Measurements from ENCODE around the gene TTC9B.

The TTC9B gene

DNA sequence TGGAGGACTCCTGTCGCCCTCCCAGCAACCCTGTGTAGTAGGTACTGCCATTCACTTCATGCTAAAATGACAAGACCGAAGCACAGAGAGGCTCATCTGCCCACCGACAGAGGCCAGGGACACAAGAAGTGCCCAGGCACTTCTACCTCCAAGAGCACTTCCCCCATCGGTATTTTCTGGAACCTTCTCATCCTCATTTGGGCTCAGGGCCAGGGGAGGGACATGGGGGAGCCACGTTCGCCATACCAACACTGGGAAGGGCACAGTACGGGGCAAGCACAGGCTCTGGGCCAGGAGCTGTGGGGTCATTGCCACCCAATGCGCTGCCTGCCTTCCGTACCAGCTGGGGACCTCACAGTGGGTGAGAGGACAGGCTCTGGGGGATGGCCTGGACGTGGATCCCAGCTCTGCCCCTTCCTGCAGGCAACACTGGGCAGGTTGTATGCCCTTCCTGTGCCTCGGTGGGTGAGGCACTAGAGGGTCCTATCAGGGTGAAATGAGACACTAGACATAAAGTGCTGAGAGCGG is 29.6 kb upstream of the TTC9B start:
- Histone ChIP-seq H3K79me2 (ENCODE audit: control insufficient read depth, insufficient read depth, low read length, unreplicated experiment) (no peaks in the 10 kb centered on the region), H3K36me3 (ENCODE audit: insufficient read depth, low read length) (no peaks in the 10 kb centered on the region), H3K27ac (ENCODE audit: low read depth, low read length) (no peak overlapping the region), H2AFZ (ENCODE audit: low read length, unreplicated experiment) (no peak overlapping the region), H3K4me1 (ENCODE audit: control insufficient read depth, insufficient read depth, low read length, unreplicated experiment) (no peaks in the 10 kb centered on the region), H3K4me3 (ENCODE audit: low read depth, low read length) (no peak overlapping the region), H3K27me3 (ENCODE audit: insufficient read depth, low read length) (no peaks in the 10 kb centered on the region)

DNA sequence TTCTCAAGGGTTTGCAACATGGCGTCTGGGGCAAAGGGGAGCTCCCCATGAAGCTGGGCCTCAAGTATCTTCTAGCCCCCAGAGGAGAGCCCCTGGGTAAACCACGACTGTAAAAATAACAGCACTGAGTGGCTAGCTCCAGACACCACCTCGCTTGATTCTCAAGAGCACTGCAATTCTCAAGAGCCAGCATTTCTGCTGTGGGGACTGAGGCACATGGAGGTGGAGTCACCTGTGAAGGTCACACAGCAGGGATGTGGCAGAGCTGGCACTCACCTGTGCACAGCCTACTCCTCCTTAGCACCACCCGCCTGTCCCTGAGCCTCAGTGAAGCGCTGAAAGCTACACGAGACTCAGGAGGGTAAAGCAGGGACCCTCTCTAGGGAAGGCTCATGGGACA is 29.0 kb upstream of the TTC9B start:
- H2AFZ ChIP-seq (ENCODE audit: low read length, unreplicated experiment): no peak overlapping the region
- no peak overlapping the region for H3K27ac ChIP-seq (ENCODE audit: low read depth, low read length)
- H3K36me3 ChIP-seq (ENCODE audit: insufficient read depth, low read length): no peaks in the 10 kb centered on the region
- H3K79me2 ChIP-seq (ENCODE audit: control insufficient read depth, insufficient read depth, low read length, unreplicated experiment): no peaks in the 10 kb centered on the region
- no peak overlapping the region for H3K4me3 ChIP-seq (ENCODE audit: low read depth, low read length)
- H3K27me3 ChIP-seq (ENCODE audit: insufficient read depth, low read length): no peaks in the 10 kb centered on the region
- no peaks in the 10 kb centered on the region for H3K4me1 ChIP-seq (ENCODE audit: control insufficient read depth, insufficient read depth, low read length, unreplicated experiment)

DNA sequence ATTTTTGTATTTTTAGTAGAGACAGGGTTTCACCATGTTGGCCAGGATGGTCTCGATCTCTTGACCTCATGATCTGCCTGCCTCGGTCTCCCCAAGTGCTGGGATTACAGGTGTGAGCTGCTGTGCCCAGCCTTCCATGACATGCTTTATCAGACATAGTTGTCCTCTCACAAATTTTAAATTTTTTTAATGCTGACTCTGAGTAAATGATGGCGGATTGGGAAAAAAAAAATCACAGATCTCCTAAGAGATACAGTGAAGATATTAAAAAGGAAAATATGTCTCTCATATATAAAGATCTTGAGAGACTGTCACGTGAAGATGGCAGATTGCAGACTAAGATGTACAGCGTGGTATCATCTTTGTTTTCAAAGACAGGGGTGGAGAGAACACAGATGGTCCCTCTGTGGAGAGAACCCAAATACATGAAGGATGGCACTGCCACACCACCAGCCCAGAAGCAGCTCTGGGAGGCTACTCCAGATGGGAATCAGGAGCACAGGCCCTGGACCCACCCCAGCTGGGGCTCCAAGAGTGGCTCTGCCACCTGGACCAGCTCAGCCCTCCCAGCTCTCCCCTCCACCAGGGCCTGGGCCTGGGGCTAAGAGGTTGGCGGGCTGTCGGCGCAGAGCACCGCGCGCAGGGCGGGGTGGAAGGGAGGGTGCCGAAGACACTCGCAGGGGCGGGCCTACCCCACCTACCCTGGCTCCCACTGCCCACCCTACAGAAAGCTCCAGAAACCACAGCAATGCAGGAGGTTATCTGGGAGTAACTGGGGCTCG is 28.3 kb upstream of the TTC9B start:
- Histone ChIP-seq H3K27ac (ENCODE audit: low read depth, low read length) (no peak overlapping the region), H3K27me3 (ENCODE audit: insufficient read depth, low read length) (no peaks in the 10 kb centered on the region), H3K36me3 (ENCODE audit: insufficient read depth, low read length) (no peaks in the 10 kb centered on the region), H3K4me1 (ENCODE audit: control insufficient read depth, insufficient read depth, low read length, unreplicated experiment) (no peaks in the 10 kb centered on the region), H3K4me3 (ENCODE audit: low read depth, low read length) (no peak overlapping the region), H2AFZ (ENCODE audit: low read length, unreplicated experiment) (no peak overlapping the region), H3K79me2 (ENCODE audit: control insufficient read depth, insufficient read depth, low read length, unreplicated experiment) (no peaks in the 10 kb centered on the region)

DNA sequence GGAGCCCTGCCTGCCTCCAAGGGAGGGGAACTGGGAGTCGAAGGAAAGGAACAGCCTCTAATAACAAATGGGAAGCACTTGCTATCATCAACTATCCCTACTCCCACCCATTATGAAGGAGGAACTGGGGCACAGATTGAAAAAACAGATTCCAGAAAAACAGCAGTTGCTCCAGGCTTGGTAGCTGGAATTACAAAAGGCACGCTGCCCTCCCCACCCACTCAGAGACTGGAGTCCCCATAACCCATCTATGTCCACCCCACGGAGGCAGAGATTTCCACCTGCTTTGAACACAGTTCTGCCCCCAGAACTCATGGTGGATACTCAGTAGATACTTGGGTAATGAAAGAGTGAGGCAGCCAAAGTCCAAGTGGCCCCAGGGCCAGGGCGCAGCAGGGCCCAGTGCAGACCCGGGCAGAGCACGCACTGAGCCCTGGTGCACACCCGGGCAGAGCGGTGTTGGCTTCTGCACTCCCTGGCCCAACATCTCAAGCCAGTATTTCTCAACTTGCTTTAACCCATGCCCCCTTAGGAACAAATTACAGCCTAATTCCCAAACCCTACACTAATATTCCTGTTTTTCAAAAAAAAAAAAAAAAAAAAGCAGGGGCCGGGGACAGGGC is 27.4 kb upstream of the TTC9B start:
- no peaks in the 10 kb centered on the region for H3K4me1 ChIP-seq (ENCODE audit: control insufficient read depth, insufficient read depth, low read length, unreplicated experiment)
- H3K36me3 ChIP-seq (ENCODE audit: insufficient read depth, low read length): no peaks in the 10 kb centered on the region
- H3K27ac ChIP-seq (ENCODE audit: low read depth, low read length): no peak overlapping the region
- no peaks in the 10 kb centered on the region for H3K27me3 ChIP-seq (ENCODE audit: insufficient read depth, low read length)
- H3K4me3 ChIP-seq (ENCODE audit: low read depth, low read length): no peak overlapping the region
- H3K79me2 ChIP-seq (ENCODE audit: control insufficient read depth, insufficient read depth, low read length, unreplicated experiment): no peaks in the 10 kb centered on the region
- no peak overlapping the region for H2AFZ ChIP-seq (ENCODE audit: low read length, unreplicated experiment)

DNA sequence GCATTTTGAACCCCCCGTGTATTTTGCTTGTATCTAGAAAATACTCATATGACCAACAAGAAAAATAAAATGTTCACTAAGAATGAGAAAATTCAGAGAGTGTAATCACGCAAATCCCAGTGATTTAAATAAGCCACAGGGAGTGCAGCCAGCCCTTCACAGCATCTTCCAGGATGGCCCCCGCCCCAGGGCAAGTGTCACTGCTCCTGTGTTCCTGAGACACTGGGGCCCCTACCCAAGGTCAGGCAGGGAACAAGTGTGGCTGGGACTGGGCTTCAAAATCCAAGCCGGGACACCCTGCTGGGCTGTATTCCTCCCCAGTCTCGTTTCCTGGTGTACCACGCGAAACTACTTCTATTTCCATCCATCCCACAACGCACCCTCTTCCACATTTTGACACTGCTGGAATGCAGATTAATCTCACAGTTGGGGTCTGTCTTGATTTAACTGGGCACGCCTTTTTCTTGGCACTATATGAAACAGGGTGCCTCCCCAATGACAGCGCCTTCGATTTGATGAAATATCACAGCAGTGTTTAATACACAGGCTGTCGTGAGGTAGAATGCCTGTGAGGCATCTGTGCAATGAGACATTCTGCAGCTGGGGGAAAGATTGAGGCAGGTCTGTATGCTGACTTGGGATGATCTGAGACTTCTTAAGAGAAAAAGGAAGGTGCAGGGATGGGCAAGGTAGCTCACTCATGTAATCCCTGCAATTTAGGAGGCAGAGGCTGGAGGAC is 26.6 kb upstream of the TTC9B start:
- Histone ChIP-seq H2AFZ (ENCODE audit: low read length, unreplicated experiment) (no peak overlapping the region), H3K27ac (ENCODE audit: low read depth, low read length) (no peak overlapping the region), H3K79me2 (ENCODE audit: control insufficient read depth, insufficient read depth, low read length, unreplicated experiment) (no peaks in the 10 kb centered on the region), H3K36me3 (ENCODE audit: insufficient read depth, low read length) (no peaks in the 10 kb centered on the region), H3K4me1 (ENCODE audit: control insufficient read depth, insufficient read depth, low read length, unreplicated experiment) (no peaks in the 10 kb centered on the region), H3K27me3 (ENCODE audit: insufficient read depth, low read length) (no peaks in the 10 kb centered on the region), H3K4me3 (ENCODE audit: low read depth, low read length) (no peak overlapping the region)

GRCh38 chr19:40243181-40243580 is 25.0 kb upstream of the TTC9B start:
- no peaks in the 10 kb centered on the region for H3K4me1 ChIP-seq (ENCODE audit: control insufficient read depth, insufficient read depth, low read length, unreplicated experiment)
- no peak overlapping the region for H3K4me3 ChIP-seq (ENCODE audit: low read depth, low read length)
- no peaks in the 10 kb centered on the region for H3K27me3 ChIP-seq (ENCODE audit: insufficient read depth, low read length)
- no peak overlapping the region for H3K27ac ChIP-seq (ENCODE audit: low read depth, low read length)
- no peak overlapping the region for H2AFZ ChIP-seq (ENCODE audit: low read length, unreplicated experiment)
- H3K36me3 ChIP-seq (ENCODE audit: insufficient read depth, low read length): no peaks in the 10 kb centered on the region
- H3K79me2 ChIP-seq (ENCODE audit: control insufficient read depth, insufficient read depth, low read length, unreplicated experiment): no peaks in the 10 kb centered on the region

DNA sequence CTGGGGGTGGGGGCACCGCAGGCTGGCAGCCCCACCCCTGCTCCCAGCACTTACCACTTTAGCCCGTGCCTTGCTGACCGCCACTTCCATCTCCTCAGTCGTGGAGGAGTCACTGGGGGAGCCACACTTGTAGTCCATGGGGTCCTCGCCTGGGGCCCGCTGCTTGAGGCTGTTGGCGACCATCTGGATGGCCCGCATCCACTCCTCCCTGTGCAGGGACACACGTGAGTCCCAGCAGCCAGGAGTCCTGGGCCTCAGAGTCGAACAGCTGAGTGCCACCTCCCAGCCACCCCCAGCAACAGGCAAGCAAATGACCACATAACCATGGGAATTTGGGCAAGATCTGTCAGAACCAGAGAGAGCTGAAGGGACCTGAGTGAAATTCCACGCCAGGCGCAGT is 24.3 kb upstream of the TTC9B start:
- H3K27ac ChIP-seq (ENCODE audit: low read depth, low read length): no peak overlapping the region

GRCh38 chr19:40241809-40242384 is 23.7 kb upstream of the TTC9B start:
- H3K4me3 ChIP-seq (ENCODE audit: low read depth, low read length): no peak overlapping the region
- no peaks in the 10 kb centered on the region for H3K36me3 ChIP-seq (ENCODE audit: insufficient read depth, low read length)
- no peaks in the 10 kb centered on the region for H3K27me3 ChIP-seq (ENCODE audit: insufficient read depth, low read length)
- no peak overlapping the region for H2AFZ ChIP-seq (ENCODE audit: low read length, unreplicated experiment)
- H3K4me1 ChIP-seq (ENCODE audit: control insufficient read depth, insufficient read depth, low read length, unreplicated experiment): no peaks in the 10 kb centered on the region
- H3K79me2 ChIP-seq (ENCODE audit: control insufficient read depth, insufficient read depth, low read length, unreplicated experiment): no peaks in the 10 kb centered on the region
- no peak overlapping the region for H3K27ac ChIP-seq (ENCODE audit: low read depth, low read length)

More for the DNA sequence above, 24.3 kb upstream of the TTC9B start:
- Histone ChIP-seq H3K27me3 (ENCODE audit: insufficient read depth, low read length) (no peaks in the 10 kb centered on the region), H3K4me1 (ENCODE audit: control insufficient read depth, insufficient read depth, low read length, unreplicated experiment) (no peaks in the 10 kb centered on the region), H3K79me2 (ENCODE audit: control insufficient read depth, insufficient read depth, low read length, unreplicated experiment) (no peaks in the 10 kb centered on the region), H3K36me3 (ENCODE audit: insufficient read depth, low read length) (no peaks in the 10 kb centered on the region), H3K4me3 (ENCODE audit: low read depth, low read length) (no peak overlapping the region), H2AFZ (ENCODE audit: low read length, unreplicated experiment) (no peak overlapping the region)

GRCh38 chr19:40241125-40241808 is 23.1 kb upstream of the TTC9B start:
- Histone ChIP-seq H3K4me3 (ENCODE audit: low read depth, low read length) (no peak overlapping the region), H3K4me1 (ENCODE audit: control insufficient read depth, insufficient read depth, low read length, unreplicated experiment) (no peaks in the 10 kb centered on the region), H3K27me3 (ENCODE audit: insufficient read depth, low read length) (no peaks in the 10 kb centered on the region), H3K36me3 (ENCODE audit: insufficient read depth, low read length) (no peaks in the 10 kb centered on the region), H2AFZ (ENCODE audit: low read length, unreplicated experiment) (no peak overlapping the region), H3K27ac (ENCODE audit: low read depth, low read length) (no peak overlapping the region), H3K79me2 (ENCODE audit: control insufficient read depth, insufficient read depth, low read length, unreplicated experiment) (no peaks in the 10 kb centered on the region)

GRCh38 chr19:40240332-40240731 is 22.1 kb upstream of the TTC9B start:
- no peak overlapping the region for H3K27ac ChIP-seq (ENCODE audit: low read depth, low read length)
- no peaks in the 10 kb centered on the region for H3K79me2 ChIP-seq (ENCODE audit: control insufficient read depth, insufficient read depth, low read length, unreplicated experiment)
- no peak overlapping the region for H3K4me3 ChIP-seq (ENCODE audit: low read depth, low read length)
- no peaks in the 10 kb centered on the region for H3K36me3 ChIP-seq (ENCODE audit: insufficient read depth, low read length)
- H3K27me3 ChIP-seq (ENCODE audit: insufficient read depth, low read length): no peaks in the 10 kb centered on the region
- no peaks in the 10 kb centered on the region for H3K4me1 ChIP-seq (ENCODE audit: control insufficient read depth, insufficient read depth, low read length, unreplicated experiment)
- H2AFZ ChIP-seq (ENCODE audit: low read length, unreplicated experiment): no peak overlapping the region
